Ammon's horn (tissue), 1 donor: Measurements from ENCODE around the gene TSPAN5.

ENCODE experiments used
- DNase-seq: peaks from one replicate; pipeline ENCODE4 v3.0.0-alpha.2; 2016; ENCODE audit warnings: low spot score

Gene TSPAN5

GRCh38 chr4:98517218-98518021, 141.0 kb downstream of the TSPAN5 start:
- DNase-seq, result no peak

GRCh38 chr4:98516441-98517217, 141.8 kb downstream of the TSPAN5 start:
- no peak for DNase-seq

DNA sequence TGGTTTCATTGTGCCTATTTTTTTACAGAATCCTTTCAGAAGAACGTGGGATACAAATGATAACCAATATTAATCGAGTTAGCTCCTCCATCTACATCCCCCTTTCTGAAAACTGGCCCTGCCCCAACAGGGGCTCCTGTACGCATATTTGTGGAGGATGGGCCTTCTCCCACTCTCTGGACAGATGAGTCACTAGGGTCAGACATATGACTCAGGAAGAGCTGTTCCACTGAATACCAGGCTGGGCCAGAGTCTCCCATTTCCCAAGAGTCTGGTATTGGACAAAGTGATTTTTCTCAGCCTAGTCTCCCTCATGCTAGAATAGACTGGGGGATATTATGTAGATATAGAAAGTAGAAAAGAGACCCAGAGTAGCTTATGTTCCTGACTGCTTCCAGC, 142.4 kb downstream of the TSPAN5 start:
- DNase-seq, result no peak

- DNase-seq, result no peak
Measured at GRCh38 chr4:98515470-98515809, 143.0 kb downstream of the TSPAN5 start.

DNA sequence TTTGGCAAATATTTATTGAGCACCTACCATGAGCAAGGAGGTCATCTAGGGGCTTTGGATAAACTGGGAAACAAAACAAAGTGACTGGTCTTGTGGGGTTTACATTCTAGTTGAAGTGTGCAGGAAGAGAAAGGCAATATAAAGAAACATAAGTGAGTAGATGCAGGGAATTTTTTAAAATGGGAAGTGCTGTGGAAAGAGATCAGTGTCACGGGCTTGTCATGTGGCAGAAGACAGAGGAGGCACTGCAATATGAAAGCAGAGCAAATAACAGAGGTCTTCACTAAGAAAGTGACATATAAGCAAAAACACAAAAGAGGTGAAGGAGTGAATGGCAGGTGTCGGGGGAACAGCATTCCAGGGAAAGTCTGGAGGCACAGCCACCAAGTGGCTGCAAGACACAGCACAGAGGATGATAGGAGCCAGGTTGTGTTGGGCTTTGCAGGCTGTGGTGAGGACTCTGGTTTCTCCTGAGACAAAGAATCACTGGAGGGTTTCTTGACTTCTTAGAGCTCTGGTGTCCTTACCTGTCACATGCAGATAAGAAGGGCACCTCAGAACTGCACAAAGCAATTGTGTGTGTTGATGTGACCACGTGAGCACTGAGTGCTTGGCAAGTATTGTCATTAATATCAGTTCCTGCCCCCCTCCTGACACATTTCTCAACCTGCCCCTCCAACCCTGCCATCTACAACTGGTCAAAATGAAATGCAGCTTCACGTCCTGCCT, 143.5 kb downstream of the TSPAN5 start:
- DNase-seq, result no peak

DNA sequence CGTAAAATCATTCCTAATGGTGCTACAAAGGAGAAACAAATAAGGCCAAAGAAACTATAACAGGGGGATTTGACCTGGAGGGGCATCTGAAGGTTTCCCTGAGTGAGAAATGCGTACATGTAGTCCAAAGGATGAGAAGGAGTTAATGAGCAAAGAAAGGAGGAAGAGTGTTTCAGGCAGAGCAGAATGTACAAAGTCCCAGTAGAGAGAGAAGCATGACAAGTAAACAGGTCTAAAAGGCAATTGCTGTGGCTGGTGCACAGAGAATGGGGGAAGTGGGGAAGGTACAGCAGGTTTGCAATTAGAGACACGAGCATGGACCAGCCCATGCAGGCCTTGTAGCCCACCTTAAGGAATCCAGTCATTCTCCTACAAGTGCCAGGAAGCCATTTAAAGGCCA, 145.5 kb downstream of the TSPAN5 start:
- DNase-seq, result no peak

DNA sequence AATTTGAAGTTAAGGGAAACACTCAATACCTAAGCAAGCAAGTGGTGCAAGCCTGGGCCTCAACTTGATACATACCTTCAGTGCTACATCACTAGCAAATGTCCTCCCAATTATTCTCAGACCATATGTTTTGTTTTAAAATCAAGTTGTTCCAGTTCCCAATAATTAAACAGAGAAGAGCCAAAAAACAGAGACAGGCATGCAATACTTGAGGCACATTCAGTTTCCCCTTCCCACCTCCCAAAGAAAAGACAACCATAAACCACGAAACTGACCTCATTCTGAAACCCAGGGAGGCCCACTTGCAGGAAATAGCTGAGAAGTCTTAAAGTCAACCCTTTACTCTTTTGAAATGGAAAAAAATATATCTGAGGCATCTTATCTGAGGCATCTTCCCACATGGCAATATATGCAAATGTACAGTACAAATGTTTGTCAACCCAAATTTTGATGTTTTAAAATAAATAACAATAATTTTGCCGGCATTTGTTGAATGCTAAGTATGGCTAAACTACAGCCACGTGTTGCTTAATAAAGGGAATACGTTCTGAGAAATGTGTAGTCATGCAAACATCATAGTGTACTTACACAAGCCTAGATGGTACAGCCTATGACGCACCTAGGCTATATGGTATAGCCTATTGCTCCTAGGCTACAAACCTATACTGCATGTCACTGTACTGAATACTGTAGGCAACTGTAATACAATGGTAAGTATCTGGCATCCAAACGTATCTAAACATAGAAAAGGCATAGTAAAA, 147.5 kb downstream of the TSPAN5 start:
- no peak for DNase-seq

DNA sequence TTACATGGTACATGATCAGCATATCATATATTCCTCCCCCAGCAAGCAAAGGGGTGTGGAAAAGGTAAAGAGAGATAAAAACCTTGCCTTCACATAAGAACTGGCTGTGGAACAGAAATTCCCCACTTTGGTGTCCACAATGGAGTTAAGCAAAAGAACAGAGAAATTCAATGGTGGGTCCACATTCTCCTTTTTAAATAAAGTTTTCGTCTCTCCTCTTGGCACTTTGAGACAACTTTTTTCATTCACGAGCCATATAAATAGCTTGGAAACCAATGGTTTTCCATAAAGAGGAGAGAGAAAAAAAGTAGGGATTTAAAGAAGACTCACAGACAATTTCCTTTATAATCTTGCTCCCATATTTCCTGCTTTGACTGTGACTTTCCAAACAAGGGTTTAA, 148.1 kb downstream of the TSPAN5 start:
- DNase-seq, result no peak

DNA sequence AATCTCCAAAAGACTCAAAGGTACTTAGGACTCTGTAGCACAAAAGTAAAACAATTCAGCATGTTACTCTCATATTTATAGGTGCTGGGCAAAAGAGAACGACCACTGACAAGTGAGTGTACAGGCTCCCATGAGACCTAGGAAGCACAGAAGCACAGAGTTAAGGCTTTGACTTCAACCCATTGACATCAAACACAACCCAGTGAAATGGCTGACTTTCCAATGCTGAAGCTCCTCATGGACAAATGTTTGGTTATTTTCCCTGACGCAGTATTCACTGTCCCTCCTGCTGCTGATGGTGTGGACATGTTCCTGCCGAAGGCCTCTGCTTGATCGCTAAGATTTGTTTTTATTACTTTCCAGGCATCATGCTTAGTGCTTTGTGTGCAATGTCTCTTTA, 148.7 kb downstream of the TSPAN5 start:
- DNase-seq, result no peak

GRCh38 chr4:98508829-98509598, 149.4 kb downstream of the TSPAN5 start:
- DNase-seq, result no peak

DNA sequence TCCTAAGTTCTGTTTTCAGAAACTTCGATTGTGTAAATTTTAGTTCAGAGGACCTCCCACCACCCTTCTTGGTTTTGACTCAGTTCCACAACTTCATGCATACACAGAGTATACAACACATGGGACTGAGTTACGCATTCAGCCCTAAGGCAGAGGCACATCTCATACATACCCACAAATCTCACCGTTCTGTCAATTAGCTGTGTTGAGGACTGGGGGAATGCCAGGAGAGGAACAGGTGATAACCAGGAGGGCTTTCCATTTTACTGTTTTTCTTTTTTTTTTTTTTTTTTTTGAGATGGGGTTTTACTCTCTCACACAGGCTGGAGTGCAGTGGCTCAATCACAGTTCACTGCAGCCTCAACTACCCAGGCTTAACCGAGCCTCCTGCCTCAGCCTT, 150.2 kb downstream of the TSPAN5 start:
- no peak for DNase-seq

- no peak for DNase-seq
Measured at GRCh38 chr4:98507299-98507698, 151.1 kb downstream of the TSPAN5 start.

DNA sequence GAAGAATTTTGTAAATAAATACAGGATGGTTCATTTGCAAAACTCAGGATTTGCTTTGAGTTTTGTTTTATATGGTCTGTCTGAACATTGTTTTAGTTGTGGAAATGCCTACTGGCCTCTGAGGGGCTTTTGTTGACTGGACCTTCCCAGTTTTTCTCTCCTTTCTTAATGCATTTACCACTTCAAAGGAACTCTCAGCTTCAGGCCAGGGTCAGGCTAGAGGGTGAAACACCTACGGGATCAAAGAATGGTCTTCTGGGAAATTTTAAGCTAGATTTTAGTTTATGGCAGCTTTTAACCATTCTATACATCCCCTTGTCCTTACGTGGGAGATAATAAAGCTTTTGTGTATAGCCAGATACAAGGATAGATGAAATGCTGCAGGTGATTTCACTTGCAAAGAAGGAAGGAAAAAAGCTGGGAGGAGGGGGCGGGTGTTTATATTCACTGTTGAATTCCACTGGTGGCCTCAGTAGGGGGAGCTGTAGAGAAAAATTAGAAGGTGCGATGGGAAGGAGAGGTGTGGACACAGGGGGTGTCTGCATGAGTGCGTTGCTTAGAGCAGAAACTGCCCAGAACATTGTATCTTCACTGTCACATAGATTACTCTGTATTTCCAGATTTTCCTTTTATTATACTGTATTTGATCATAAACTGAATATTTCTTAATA, 151.8 kb downstream of the TSPAN5 start:
- DNase-seq, result no peak

- DNase-seq, result no peak
Measured at GRCh38 chr4:98505992-98506391, 152.4 kb downstream of the TSPAN5 start.

DNA sequence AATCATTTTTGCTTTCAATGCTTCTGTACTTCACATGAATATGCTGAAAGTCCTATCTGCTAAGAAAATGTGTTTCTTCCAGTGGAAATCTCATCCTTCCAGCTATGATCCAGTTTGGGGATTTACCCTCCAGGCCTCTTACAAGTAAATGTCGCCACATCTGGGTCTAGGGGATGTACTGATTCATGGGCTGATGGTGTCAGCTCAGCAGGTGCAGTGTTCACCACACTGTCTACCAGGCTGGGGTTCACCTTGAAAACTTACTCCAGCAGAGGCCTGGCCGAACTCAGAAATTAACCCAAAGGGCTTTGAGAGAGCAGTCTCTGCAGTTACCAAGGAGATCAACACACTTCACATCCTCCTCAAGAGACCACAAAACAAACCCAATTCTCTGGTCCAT, 154.3 kb downstream of the TSPAN5 start:
- DNase-seq, result no peak

DNA sequence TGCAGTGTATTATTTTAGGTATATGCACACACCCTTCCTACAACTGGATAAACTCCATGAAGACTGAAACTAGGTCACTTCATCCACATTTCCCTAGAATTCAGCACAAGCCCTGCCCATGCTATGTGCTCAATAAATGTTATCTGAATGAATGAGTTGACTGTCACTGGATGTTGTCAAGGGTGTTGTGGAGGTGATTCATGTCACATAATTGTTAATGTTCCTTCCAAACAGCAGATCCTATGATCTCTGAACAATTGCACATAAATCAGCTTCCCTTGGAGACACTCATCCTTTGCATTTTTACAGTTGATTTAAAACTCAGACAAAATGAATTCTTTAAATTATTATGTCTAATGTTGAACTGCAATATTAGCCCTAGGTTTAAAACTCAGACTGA, 154.7 kb downstream of the TSPAN5 start:
- no peak for DNase-seq

DNA sequence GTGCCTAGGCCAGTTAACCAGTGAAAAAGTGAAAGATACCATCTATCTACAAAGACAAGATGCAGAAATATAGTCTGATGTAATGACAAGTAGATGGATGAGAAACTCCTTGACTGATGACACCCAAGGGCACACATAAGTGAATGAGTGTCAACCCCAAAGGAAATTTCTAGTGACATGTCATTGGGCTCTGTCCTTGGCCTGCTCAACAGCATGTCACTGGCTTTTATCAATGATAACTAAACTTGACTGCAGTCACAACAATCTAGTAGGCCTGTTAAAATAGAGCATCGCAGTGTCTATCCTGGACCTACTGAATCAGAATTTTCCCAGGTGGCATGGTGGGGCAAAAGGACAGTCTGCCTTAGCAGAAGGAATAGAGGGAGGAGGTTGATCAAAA, 155.8 kb downstream of the TSPAN5 start:
- DNase-seq, result no peak

DNA sequence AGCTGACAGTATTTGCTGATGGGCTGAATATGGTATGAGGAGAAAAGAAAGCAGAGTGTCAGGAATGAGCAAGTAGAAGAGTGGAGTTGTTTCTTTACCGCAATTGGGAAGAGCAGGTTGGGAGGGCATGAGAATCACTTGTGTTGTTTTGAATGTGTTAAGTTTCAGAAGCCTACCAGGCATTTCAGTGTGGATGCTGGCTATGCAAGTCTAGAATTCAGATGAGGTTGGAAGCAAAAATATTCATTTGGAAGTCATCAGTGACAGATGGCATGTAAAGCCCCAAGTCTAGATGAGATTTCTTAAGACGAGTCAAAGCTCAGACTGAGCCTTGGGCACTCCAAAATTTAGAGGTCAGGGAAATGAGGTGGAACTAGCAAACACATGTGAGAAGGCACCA, 156.4 kb downstream of the TSPAN5 start:
- no peak for DNase-seq

GRCh38 chr4:98501383-98501782, 157.0 kb downstream of the TSPAN5 start:
- DNase-seq, result no peak

DNA sequence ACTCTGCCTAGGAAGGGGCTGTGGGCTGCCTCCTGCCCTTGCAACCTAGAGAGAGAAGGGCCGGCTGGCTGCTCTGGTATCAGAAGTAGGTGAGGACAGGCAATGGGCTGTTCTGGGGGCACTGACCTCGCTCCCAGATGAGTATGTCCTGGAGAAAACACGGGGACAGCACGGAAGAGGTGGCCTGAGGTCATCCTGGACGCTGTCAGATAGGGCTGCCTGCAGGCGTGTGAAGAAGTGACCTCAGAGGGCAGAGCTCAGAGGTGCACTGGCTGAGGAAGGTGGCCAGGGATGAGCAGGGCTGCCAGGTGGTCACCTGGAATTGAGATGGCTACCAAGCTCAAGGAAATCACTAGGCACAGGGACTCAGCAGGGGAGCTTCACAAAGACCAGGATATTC, 159.6 kb downstream of the TSPAN5 start:
- DNase-seq, result no peak
